WERI-Rb-1 (cell line): ENCODE data around the gene NAGS.
"Not testable (repeated sequence)": the region's sequence is repeated elsewhere in the genome, so short reads cannot be mapped to it uniquely, and the experiment has no call there.

Source experiments
- DNase-seq: peaks from one replicate; pipeline ENCODE4 v3.0.0-alpha.2; 2020
- H3K27ac ChIP-seq: fragments of 250-450 bp; sonication (Bioruptor Pico); 2 replicates; pipeline ENCODE4 v1.5.1; 2020; ENCODE audit warnings: mild to moderate bottlenecking, moderate library complexity
- H3K27me3 ChIP-seq: fragments of 250-450 bp; sonication (Bioruptor Pico); 2 replicates; pipeline ENCODE4 v1.5.1; 2021; ENCODE audit warnings: mild to moderate bottlenecking, low read depth, moderate library complexity; ENCODE audit not compliant: insufficient read depth, severe bottlenecking
- H3K36me3 ChIP-seq: fragments of 250-450 bp; sonication (Bioruptor Pico); 2 replicates; pipeline ENCODE4 v1.5.1; 2020; ENCODE audit warnings: mild to moderate bottlenecking, moderate library complexity
- H3K4me3 ChIP-seq: 2 replicates; pipeline ENCODE4 v1.5.1; 2011; ENCODE audit warnings: low read depth, mild to moderate bottlenecking, control low read depth, low read length
- H3K9me3 ChIP-seq: fragments of 250-450 bp; sonication (Bioruptor Pico); 2 replicates; pipeline ENCODE4 v1.5.1; 2021; ENCODE audit warnings: mild to moderate bottlenecking, moderate library complexity; ENCODE audit not compliant: severe bottlenecking
- TF ChIP-seq, protein P1 (sequence below): IDR thresholded peaks from 2 replicates; pipeline ENCODE4 v1.5.1; 2011; ENCODE audit warnings: low read depth, mild to moderate bottlenecking, control low read depth, inconsistent platforms, low read length

The NAGS gene

DNA sequence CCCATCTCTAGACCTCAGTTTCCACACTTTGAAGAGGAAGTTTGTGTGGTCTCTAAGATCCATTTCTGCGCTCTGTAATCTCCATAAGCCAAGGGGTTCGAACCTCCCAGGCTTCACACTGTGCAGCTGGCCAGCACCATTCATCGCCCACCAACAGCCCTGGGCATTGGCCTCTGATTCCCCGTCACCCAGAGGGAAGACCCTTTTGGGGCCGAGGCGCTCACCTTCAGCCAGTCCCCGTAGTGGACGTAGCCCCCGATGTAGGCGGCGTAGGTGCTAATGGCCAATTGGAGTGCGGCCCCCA lies 9.7 kb downstream of the NAGS start:
- Histone ChIP-seq H3K27ac (peak overlapping the region; percentile 87), H3K36me3 (peaks cover 22% of the 10 kb centered on the region), H3K4me3 (peak overlapping the region; percentile 100), H3K9me3 (no peaks in the 10 kb centered on the region), H3K27me3 (no peaks in the 10 kb centered on the region)
- TF ChIP-seq, protein P1, sequence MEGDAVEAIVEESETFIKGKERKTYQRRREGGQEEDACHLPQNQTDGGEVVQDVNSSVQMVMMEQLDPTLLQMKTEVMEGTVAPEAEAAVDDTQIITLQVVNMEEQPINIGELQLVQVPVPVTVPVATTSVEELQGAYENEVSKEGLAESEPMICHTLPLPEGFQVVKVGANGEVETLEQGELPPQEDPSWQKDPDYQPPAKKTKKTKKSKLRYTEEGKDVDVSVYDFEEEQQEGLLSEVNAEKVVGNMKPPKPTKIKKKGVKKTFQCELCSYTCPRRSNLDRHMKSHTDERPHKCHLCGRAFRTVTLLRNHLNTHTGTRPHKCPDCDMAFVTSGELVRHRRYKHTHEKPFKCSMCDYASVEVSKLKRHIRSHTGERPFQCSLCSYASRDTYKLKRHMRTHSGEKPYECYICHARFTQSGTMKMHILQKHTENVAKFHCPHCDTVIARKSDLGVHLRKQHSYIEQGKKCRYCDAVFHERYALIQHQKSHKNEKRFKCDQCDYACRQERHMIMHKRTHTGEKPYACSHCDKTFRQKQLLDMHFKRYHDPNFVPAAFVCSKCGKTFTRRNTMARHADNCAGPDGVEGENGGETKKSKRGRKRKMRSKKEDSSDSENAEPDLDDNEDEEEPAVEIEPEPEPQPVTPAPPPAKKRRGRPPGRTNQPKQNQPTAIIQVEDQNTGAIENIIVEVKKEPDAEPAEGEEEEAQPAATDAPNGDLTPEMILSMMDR, result no peak
- DNase-seq, result no peak

DNA sequence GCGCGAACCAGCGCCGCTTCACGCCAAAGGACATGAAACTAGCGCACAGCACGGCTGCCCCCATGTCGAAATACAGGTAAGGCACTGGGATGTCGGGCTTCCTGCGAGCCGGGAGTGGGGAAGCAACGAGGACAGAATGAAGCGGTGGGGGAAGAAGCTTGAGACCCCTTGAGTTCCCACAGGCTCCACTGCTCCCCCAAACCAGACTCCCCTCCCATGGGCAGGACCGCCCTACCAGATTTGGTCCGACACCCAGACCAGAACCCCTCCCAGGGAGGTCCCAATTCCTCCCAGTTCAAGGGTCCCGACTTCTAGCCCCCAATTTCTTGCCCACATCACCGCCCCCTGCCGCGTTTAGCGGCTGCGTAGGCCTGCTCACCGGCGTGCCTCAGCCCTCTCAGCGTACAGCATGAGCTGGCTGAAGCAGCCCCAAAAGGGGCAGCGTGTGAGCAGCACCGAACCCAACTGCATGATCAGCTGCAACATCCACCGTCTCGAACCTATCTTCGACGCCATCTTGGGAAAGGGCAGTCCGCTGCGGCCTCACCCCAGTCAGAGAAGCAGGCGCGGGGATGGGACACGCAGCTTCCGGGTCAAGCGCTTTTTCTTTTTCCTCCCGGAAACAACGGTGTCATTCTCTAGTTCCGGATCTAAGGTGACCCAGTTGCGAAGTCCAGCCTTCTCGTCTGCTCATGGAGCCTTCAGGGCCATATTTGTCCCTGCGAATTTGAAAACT lies 10.2 kb downstream of the NAGS start, which contains the start of gene TMEM101:
Gene TMEM101, minus strand, starts transcription at position 527 of the 736 bp plus-strand sequence. Its CDS starts 11 bp downstream, at position 516.
- TF ChIP-seq, protein P1, result no peak
- Histone ChIP-seq H3K27ac (peak within 1 kb of the TSS; percentile 87), H3K27me3 (no peaks in the 10 kb centered on the region), H3K4me3 (peak within 1 kb of the TSS; percentile 100), H3K9me3 (no peaks in the 10 kb centered on the region), H3K36me3 (peaks cover 24% of the 10 kb centered on the region)
- peak; percentile 97 for DNase-seq

DNA sequence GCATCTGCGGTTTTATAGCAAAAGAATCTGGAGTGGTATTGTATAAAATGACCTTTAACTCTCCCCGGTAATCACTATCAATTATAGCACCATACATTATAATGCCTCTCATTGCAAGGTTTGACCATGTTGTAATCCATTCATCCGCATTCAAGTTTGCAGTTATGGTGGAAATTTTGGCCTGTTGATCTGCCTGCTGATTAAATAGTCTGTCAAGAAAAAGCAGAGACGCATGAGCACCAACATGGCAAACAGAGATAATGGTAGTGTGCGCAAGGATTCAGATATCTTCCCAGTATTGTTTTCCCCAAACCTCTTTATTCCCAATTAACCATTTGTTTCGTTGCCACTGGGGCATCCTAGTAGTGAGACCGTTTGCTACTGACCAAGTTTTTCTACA lies 16.8 kb downstream of the NAGS start:
- DNase-seq, H3K4me3 ChIP-seq, H3K9me3 ChIP-seq, H3K27ac ChIP-seq, H3K27me3 ChIP-seq: not testable (repeated sequence)
- peaks cover 43% of the 10 kb centered on the region for H3K36me3 ChIP-seq

DNA sequence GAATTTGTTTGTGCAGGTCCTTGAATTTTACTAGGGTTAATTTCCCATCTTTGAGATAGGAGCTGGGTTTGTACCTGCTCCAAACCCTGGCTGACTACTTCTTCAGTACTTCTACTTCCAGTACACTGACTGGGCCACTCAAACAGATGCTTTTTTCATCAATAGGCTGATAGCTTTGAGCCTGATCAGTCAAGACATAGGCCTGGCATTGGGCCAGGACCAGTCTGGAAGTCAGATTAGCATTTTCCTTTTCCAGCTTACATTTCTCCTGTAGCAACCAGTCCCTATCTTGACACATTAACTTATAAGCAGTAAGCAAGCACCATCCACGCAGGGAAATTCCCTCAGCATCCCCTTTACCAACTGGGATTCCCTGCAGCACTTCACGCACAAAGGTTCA lies 17.8 kb downstream of the NAGS start:
- Histone ChIP-seq H3K36me3 (peaks cover 43% of the 10 kb centered on the region), H3K27ac (peak overlapping the region; percentile 97), H3K4me3 (peak overlapping the region; percentile 37), H3K27me3 (no peaks in the 10 kb centered on the region), H3K9me3 (no peaks in the 10 kb centered on the region)
- peak; percentile 69 for DNase-seq
- TF ChIP-seq, protein P1, result no peak

DNA sequence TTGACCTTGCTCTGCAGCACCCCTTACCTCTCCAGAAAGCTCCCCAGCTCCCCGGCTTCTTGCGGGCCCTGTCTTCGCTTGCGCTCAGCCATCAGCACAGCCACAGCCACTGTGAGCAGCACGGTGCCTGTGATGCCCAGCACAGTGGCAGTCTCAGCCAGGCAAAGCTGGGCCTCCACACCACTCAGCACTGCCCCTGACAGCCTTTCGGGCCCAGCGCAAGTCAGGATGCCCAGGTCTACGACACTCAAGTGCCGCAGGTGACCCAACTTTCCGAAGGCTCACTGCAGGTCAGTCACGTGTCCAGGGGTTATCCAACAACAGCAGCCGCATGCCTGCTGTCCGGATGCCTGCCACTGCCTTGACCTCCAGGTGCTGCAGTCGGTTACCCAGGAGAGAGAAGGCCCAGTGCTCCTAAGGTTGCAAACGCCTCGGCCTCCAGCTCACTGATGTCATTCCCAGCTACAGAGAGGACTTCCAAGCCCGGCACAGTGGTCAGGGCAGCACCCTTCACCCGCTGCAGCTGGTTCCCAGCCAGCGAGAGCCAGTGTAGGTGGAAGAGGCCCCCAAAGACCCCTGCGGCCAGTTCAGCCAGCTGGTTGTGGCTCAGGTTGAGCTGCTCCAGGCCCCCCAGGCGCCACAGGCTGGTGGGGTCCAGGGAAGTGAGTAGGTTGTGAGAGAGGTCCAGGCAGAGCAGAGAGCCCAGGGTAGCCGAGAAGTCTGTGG lies 19.3 kb downstream of the NAGS start:
- peak; percentile 51 for DNase-seq
- TF ChIP-seq, protein P1, result no peak
- Histone ChIP-seq H3K27ac (peak overlapping the region; percentile 97), H3K27me3 (no peaks in the 10 kb centered on the region), H3K36me3 (peaks cover 44% of the 10 kb centered on the region), H3K4me3 (peak overlapping the region; percentile 37), H3K9me3 (no peaks in the 10 kb centered on the region)

DNA sequence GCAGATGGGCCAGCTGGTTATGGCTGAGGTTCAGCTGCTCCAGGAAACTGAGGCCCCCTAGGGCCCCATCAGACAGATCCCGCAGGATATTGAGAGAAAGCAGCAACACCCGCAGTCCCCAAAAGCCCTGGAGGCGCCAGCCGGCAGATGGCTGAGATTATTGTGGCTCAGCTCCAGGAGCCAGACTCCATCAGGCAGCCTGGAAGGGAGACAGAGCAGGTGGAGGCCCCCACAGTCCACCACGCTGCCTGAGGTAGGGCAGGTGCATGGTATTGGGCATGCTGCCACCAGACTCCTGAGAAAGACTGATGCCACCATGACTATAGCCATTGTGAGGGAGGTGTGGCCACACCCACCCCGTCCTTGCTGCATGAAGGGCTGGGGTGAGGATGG lies 19.8 kb downstream of the NAGS start:
- peaks cover 39% of the 10 kb centered on the region for H3K36me3 ChIP-seq
- no peaks in the 10 kb centered on the region for H3K27me3 ChIP-seq
- no peaks in the 10 kb centered on the region for H3K9me3 ChIP-seq
- DNase-seq, result peak; percentile 98
- TF ChIP-seq, protein P1, result peak; percentile 48; the same call in 1 of the 2 replicates
- peak overlapping the region; percentile 37 for H3K4me3 ChIP-seq
- peak overlapping the region; percentile 97 for H3K27ac ChIP-seq
